HTR-8/SVneo (cell line): ENCODE measurements around the gene ABLIM1.

Source experiments
- DNase-seq: peaks from one replicate; pipeline ENCODE4 v3.0.0; 2011; ENCODE audit warnings: low spot score, mixed read lengths; ENCODE audit not compliant: insufficient read length
- FAIRE-seq: peaks from 2 replicates; lab custom pipeline; 2011; peaks lifted over from hg19 to GRCh38; lab: Jason Lieb, UNC

The ABLIM1 gene

GRCh38 chr10:114500643-114501042, 157.4 kb downstream of the ABLIM1 start:
- DNase-seq (no peak), FAIRE-seq (no peak)

GRCh38 chr10:114499630-114500190, 158.4 kb downstream of the ABLIM1 start:
- FAIRE-seq: no peak
- no peak for DNase-seq

- no peak for FAIRE-seq
These were observed 159.0 kb downstream of the ABLIM1 start for GRCh38 chr10:114499116-114499515.

GRCh38 chr10:114498413-114499111, 159.5 kb downstream of the ABLIM1 start:
- FAIRE-seq (no peak), DNase-seq (no peak)

More at GRCh38 chr10:114499116-114499515, 159.0 kb downstream of the ABLIM1 start:
- no peak for DNase-seq

- FAIRE-seq: no peak
These were observed 162.8 kb downstream of the ABLIM1 start for GRCh38 chr10:114495303-114495702.

GRCh38 chr10:114492351-114493037, 165.6 kb downstream of the ABLIM1 start:
- DNase-seq (no peak), FAIRE-seq (no peak)

More at GRCh38 chr10:114495303-114495702, 162.8 kb downstream of the ABLIM1 start:
- no peak for DNase-seq

- FAIRE-seq (no peak), DNase-seq (no peak)
These were observed 166.1 kb downstream of the ABLIM1 start for GRCh38 chr10:114491933-114492332.

- no peak for FAIRE-seq
- DNase-seq: no peak
These were observed 166.7 kb downstream of the ABLIM1 start for GRCh38 chr10:114491419-114491818.

GRCh38 chr10:114489521-114490310, 168.4 kb downstream of the ABLIM1 start:
- no peak for DNase-seq
- no peak for FAIRE-seq

GRCh38 chr10:114487815-114488536, 170.1 kb downstream of the ABLIM1 start:
- DNase-seq: no peak
- no peak for FAIRE-seq

- DNase-seq (no peak), FAIRE-seq (no peak)
These were observed 170.9 kb downstream of the ABLIM1 start for GRCh38 chr10:114486938-114487814.

GRCh38 chr10:114485696-114486400, 172.2 kb downstream of the ABLIM1 start:
- no peak for DNase-seq
- FAIRE-seq: no peak

- DNase-seq: no peak
- no peak for FAIRE-seq
These were observed 174.5 kb downstream of the ABLIM1 start for GRCh38 chr10:114483575-114483974.

- DNase-seq (no peak), FAIRE-seq (no peak)
These were observed 175.4 kb downstream of the ABLIM1 start for GRCh38 chr10:114482480-114483304.

GRCh38 chr10:114481055-114481454, 177.0 kb downstream of the ABLIM1 start:
- no peak for FAIRE-seq
- no peak for DNase-seq

- FAIRE-seq: no peak
- DNase-seq: no peak
These were observed 178.2 kb downstream of the ABLIM1 start for GRCh38 chr10:114479836-114480235.

- DNase-seq (no peak), FAIRE-seq (no peak)
These were observed 178.8 kb downstream of the ABLIM1 start for GRCh38 chr10:114479307-114479706.

- no peak for DNase-seq
- no peak for FAIRE-seq
These were observed 179.8 kb downstream of the ABLIM1 start for GRCh38 chr10:114478281-114478680.
